ENCODE results near the gene TMEM232. TPM values are rescaled to one million over a fixed set of nuclear protein-coding genes. Genes with fewer than 3 reads are reported as not detected.

TMEM232 gene
- total RNA-seq, 1 experiment from 2014 or later, result 1.3 TPM

DNA sequence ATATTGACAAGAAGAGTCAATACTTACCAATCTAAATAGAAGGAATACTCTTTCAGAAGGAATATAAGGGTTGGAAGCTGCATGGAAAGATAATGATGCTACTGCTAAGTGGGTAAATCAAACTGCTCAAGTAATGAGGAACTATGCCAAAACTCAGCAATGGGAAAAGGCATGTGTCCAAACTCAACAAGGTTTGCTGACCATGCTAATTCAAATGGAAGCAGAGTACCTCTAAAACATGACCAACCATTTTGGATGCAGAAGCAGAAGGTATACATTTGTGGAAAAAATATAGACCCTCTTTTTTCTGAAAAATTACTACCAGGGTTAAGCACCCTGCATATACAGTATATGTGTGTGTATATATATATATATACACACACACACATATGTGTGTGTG, 21.1 kb downstream of the TMEM232 start:
- H3K27me3 Mint-ChIP-seq (ENCODE audit: low read depth), result peaks cover 5% of the 10 kb centered on the region; the same call in 1 of the 2 replicates
- ATAC-seq, result no peak
- TF ChIP-seq JAZF1 (CRISPR knock-in tag; IDR thresholded peaks at IDR 0.05), result no peak
- TF ChIP-seq TP53 (CRISPR knock-in tag; IDR thresholded peaks at IDR 0.05), result no peak
- no peak for TF ChIP-seq ZNF263 (CRISPR knock-in tag; IDR thresholded peaks at IDR 0.05; ENCODE audit: low read depth)
- TF ChIP-seq ZNF121 (CRISPR knock-in tag; IDR thresholded peaks at IDR 0.05), result no peak
- TF ChIP-seq ZNF416 (CRISPR knock-in tag; IDR thresholded peaks at IDR 0.05), result no peak
- TF ChIP-seq, protein P1, sequence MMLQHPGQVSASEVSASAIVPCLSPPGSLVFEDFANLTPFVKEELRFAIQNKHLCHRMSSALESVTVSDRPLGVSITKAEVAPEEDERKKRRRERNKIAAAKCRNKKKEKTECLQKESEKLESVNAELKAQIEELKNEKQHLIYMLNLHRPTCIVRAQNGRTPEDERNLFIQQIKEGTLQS (CRISPR knock-in tag; conservative IDR thresholded peaks at IDR 0.05), result no peak
- no peaks in the 10 kb centered on the region for H3K4me1 Mint-ChIP-seq
- H3K9me3 Mint-ChIP-seq, result no peaks in the 10 kb centered on the region
- CTCF ChIA-PET, result no interaction called here
- no peak overlapping the region for H3K4me3 Mint-ChIP-seq
- no peak overlapping the region for H3K27ac Mint-ChIP-seq
- no peaks in the 10 kb centered on the region for H3K36me3 Mint-ChIP-seq
- POLR2A ChIA-PET, result no interaction called here
- DNase-seq (ENCODE audit: low spot score), result no peak

DNA sequence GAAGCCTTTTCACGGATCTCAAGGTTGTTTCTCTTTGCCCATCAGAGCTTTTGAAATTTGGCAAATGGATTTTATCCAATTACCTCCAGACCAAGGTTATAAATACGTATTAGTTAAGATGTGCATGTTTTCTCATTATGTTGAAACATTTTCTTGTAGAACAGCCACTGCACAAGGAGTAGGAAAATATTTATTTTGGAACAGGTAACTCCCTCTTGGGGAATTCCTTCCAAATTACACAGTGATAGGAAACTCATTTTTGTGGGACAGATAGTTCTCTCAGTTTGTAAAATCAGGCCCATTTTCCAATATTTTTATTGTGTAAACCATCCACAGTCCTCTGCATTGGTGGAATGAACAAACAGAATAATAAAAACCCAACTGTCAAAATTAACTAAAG, 23.0 kb downstream of the TMEM232 start:
- POLR2A ChIA-PET, result no interaction called here
- ATAC-seq, result no peak
- Mint-ChIP-seq H3K36me3 (no peaks in the 10 kb centered on the region), H3K9me3 (no peaks in the 10 kb centered on the region), H3K27me3 (ENCODE audit: low read depth) (peaks cover 5% of the 10 kb centered on the region; the same call in 1 of the 2 replicates), H3K4me1 (no peaks in the 10 kb centered on the region), H3K4me3 (no peak overlapping the region), H3K27ac (no peak overlapping the region)
- no peak for TF ChIP-seq JAZF1 (CRISPR knock-in tag; IDR thresholded peaks at IDR 0.05)
- TF ChIP-seq, protein P2, sequence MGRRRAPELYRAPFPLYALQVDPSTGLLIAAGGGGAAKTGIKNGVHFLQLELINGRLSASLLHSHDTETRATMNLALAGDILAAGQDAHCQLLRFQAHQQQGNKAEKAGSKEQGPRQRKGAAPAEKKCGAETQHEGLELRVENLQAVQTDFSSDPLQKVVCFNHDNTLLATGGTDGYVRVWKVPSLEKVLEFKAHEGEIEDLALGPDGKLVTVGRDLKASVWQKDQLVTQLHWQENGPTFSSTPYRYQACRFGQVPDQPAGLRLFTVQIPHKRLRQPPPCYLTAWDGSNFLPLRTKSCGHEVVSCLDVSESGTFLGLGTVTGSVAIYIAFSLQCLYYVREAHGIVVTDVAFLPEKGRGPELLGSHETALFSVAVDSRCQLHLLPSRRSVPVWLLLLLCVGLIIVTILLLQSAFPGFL (CRISPR knock-in tag; IDR thresholded peaks at IDR 0.05; ENCODE audit: borderline replicate concordance), result no peak
- TF ChIP-seq, protein P3, sequence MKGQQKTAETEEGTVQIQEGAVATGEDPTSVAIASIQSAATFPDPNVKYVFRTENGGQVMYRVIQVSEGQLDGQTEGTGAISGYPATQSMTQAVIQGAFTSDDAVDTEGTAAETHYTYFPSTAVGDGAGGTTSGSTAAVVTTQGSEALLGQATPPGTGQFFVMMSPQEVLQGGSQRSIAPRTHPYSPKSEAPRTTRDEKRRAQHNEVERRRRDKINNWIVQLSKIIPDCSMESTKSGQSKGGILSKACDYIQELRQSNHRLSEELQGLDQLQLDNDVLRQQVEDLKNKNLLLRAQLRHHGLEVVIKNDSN (CRISPR knock-in tag; IDR thresholded peaks at IDR 0.05), result no peak
- TF ChIP-seq NFE2L1 (CRISPR knock-in tag; IDR thresholded peaks at IDR 0.05), result no peak
- TF ChIP-seq TEAD1 (CRISPR knock-in tag; IDR thresholded peaks at IDR 0.05), result no peak
- TF ChIP-seq, protein P4, sequence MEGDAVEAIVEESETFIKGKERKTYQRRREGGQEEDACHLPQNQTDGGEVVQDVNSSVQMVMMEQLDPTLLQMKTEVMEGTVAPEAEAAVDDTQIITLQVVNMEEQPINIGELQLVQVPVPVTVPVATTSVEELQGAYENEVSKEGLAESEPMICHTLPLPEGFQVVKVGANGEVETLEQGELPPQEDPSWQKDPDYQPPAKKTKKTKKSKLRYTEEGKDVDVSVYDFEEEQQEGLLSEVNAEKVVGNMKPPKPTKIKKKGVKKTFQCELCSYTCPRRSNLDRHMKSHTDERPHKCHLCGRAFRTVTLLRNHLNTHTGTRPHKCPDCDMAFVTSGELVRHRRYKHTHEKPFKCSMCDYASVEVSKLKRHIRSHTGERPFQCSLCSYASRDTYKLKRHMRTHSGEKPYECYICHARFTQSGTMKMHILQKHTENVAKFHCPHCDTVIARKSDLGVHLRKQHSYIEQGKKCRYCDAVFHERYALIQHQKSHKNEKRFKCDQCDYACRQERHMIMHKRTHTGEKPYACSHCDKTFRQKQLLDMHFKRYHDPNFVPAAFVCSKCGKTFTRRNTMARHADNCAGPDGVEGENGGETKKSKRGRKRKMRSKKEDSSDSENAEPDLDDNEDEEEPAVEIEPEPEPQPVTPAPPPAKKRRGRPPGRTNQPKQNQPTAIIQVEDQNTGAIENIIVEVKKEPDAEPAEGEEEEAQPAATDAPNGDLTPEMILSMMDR (IDR thresholded peaks at IDR 0.05), result no peak
- TF ChIP-seq TCF7 (CRISPR knock-in tag; IDR thresholded peaks at IDR 0.05; ENCODE audit: low read depth), result no peak
- TF ChIP-seq, protein P5, sequence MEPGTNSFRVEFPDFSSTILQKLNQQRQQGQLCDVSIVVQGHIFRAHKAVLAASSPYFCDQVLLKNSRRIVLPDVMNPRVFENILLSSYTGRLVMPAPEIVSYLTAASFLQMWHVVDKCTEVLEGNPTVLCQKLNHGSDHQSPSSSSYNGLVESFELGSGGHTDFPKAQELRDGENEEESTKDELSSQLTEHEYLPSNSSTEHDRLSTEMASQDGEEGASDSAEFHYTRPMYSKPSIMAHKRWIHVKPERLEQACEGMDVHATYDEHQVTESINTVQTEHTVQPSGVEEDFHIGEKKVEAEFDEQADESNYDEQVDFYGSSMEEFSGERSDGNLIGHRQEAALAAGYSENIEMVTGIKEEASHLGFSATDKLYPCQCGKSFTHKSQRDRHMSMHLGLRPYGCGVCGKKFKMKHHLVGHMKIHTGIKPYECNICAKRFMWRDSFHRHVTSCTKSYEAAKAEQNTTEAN (CRISPR knock-in tag; IDR thresholded peaks at IDR 0.05), result no peak
- TF ChIP-seq GRHL2 (CRISPR knock-in tag; IDR thresholded peaks at IDR 0.05; ENCODE audit: insufficient replicate concordance, severe bottlenecking), result no peak
- no peak for TF ChIP-seq SP1 (CRISPR knock-in tag; conservative IDR thresholded peaks at IDR 0.05)
- TF ChIP-seq, protein P6, sequence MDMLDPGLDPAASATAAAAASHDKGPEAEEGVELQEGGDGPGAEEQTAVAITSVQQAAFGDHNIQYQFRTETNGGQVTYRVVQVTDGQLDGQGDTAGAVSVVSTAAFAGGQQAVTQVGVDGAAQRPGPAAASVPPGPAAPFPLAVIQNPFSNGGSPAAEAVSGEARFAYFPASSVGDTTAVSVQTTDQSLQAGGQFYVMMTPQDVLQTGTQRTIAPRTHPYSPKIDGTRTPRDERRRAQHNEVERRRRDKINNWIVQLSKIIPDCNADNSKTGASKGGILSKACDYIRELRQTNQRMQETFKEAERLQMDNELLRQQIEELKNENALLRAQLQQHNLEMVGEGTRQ (CRISPR knock-in tag; IDR thresholded peaks at IDR 0.05), result no peak
- no peak for TF ChIP-seq ESRRA (CRISPR knock-in tag; IDR thresholded peaks at IDR 0.05; ENCODE audit: borderline replicate concordance)
- TF ChIP-seq FOXK1 (CRISPR knock-in tag; IDR thresholded peaks at IDR 0.05), result no peak
- TF ChIP-seq MXD4 (CRISPR knock-in tag; IDR thresholded peaks at IDR 0.05; ENCODE audit: borderline replicate concordance), result no peak
- TF ChIP-seq, protein P7, sequence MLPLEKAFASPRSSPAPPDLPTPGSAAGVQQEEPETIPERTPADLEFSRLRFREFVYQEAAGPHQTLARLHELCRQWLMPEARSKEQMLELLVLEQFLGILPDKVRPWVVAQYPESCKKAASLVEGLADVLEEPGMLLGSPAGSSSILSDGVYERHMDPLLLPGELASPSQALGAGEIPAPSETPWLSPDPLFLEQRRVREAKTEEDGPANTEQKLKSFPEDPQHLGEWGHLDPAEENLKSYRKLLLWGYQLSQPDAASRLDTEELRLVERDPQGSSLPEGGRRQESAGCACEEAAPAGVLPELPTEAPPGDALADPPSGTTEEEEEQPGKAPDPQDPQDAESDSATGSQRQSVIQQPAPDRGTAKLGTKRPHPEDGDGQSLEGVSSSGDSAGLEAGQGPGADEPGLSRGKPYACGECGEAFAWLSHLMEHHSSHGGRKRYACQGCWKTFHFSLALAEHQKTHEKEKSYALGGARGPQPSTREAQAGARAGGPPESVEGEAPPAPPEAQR (CRISPR knock-in tag; IDR thresholded peaks at IDR 0.05), result no peak
- no peak for TF ChIP-seq ZNF416 (CRISPR knock-in tag; IDR thresholded peaks at IDR 0.05)
- TF ChIP-seq ELF4 (CRISPR knock-in tag; IDR thresholded peaks at IDR 0.05; ENCODE audit: low read depth), result no peak
- no peak for TF ChIP-seq NFYB (CRISPR knock-in tag; conservative IDR thresholded peaks at IDR 0.05; ENCODE audit: low read depth)
- TF ChIP-seq, protein P8, sequence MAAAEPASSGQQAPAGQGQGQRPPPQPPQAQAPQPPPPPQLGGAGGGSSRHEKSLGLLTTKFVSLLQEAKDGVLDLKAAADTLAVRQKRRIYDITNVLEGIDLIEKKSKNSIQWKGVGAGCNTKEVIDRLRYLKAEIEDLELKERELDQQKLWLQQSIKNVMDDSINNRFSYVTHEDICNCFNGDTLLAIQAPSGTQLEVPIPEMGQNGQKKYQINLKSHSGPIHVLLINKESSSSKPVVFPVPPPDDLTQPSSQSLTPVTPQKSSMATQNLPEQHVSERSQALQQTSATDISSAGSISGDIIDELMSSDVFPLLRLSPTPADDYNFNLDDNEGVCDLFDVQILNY (CRISPR knock-in tag; IDR thresholded peaks at IDR 0.05), result no peak
- TF ChIP-seq FOXJ3 (CRISPR knock-in tag; IDR thresholded peaks at IDR 0.05; ENCODE audit: borderline replicate concordance), result no peak
- CTCF ChIA-PET, result interaction anchor here (0.9 kb wide), 1 partner anchor 11 kb away, joined by 5 read pairs; no protein-coding TSS in a partner anchor
- DNase-seq (ENCODE audit: low spot score), result no peak

All from WTC11 (cell line).